Measurements from ENCODE around the gene GAK. TPM values are rescaled to one million over a fixed set of nuclear protein-coding genes. Genes with fewer than 3 reads are reported as not detected.
A peak's percentile ranks its signal among the peaks of the same experiment; 100 is the strongest.
"Not testable (repeated sequence)": the region's sequence is repeated elsewhere in the genome, so short reads cannot be mapped to it uniquely, and the experiment has no call there.

The GAK gene
- total RNA-seq, 1 donor from 2014 or later = 147 TPM

DNA sequence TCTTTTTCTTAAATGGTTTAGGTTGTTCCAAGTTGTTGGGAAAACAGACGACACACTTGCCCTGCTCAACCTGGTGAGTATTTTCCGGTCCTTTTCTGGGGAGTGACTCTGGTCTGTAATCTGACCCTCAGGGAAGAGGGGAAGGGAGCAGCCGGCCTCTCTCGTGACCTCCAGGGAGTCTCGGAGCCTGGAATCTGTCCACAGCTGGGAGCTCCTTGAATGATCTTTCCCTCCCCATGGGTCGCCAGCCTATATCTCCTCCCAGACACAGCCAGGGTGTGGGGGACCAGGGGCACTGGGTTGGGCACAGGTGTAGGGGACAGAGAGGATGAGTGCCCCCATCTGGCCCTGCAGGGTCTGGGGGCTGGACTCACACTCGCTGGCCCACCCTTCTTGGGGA, 19.1 kb upstream of the GAK start:
- H3K36me3 Mint-ChIP-seq (ENCODE audit: low read depth) = no peaks in the 10 kb centered on the region
- no peaks in the 10 kb centered on the region for H3K4me1 Mint-ChIP-seq
- H3K9me3 Mint-ChIP-seq = no peaks in the 10 kb centered on the region
- H3K27ac Mint-ChIP-seq = no peak overlapping the region
- no peaks in the 10 kb centered on the region for H3K27me3 Mint-ChIP-seq
- intact Hi-C loops (cut with micrococcal nuclease) = no loop called here
- no peak for DNase-seq
- H3K4me3 Mint-ChIP-seq = no peak overlapping the region

DNA sequence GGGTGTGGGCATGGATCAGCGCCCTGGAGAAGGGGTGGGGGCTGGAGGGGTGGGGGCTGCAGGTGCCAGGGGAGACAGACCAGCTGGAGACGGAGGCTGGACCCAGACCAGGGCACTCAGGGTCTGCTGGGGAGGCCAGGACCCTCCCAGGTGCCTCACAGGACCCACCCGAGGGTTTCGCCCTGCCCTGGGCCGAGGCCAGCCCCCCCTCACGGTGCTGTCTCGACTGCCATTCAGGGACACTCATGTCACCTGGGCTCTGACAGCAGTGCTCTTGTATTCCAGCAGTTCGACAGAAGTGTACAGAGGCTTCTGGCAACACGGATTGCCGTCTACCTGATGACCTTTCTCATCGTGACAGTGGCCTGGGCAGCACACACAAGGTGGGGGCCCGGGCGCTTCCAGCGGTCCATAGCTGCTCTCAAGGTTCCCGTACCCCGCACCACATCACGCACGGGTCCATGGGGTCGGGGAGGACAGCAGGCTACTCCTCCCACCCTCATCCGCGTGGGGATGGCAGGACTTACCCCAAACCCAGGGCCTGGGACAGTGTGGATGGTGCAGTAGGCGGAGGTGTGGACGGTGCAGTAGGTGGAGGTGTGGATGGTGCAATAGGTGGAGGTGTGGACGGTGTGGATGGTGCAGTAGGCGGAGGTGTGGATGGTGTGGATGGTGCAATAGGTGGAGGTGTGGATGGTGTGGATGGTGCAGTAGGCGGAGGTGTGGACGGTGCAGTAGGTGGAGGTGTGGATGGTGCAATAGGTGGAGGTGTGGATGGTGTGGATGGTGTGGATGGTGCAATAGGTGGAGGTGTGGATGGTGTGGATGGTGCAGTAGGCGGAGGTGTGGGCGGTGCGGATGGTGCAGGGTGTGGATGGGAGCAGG, 18.3 kb upstream of the GAK start:
- no peak for DNase-seq
- Mint-ChIP-seq H3K36me3 (ENCODE audit: low read depth) (no peaks in the 10 kb centered on the region), H3K4me3 (no peak overlapping the region), H3K27ac (no peak overlapping the region), H3K27me3 (no peaks in the 10 kb centered on the region), H3K4me1 (no peaks in the 10 kb centered on the region), H3K9me3 (no peaks in the 10 kb centered on the region)
- intact Hi-C loops (cut with micrococcal nuclease) = no loop called here

DNA sequence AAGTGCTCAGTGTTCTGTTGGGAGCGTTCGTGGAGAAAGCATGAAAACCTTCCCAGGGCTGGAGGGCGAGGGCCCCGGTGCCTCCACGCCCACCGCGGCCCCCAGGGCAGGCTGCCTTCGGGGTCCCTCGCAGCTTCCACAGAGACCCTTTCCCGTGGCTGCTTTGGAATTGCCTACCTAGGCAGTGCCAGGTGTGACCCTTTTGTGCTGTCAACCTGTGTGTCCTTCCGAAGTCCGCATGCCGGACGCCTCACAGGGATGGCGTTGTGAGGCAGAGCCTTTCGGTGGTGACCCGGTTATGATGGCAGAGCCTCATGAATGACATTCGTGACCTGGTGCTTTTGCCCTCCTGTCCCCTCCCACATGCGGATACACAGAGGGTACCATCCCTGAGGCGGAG, 17.5 kb upstream of the GAK start:
- DNase-seq = no peak
- no peaks in the 10 kb centered on the region for H3K27me3 Mint-ChIP-seq
- no peak overlapping the region for H3K4me3 Mint-ChIP-seq
- no peak overlapping the region for H3K27ac Mint-ChIP-seq
- H3K4me1 Mint-ChIP-seq = no peaks in the 10 kb centered on the region
- intact Hi-C loops (cut with micrococcal nuclease) = no loop called here
- no peaks in the 10 kb centered on the region for H3K9me3 Mint-ChIP-seq
- H3K36me3 Mint-ChIP-seq (ENCODE audit: low read depth) = no peaks in the 10 kb centered on the region

DNA sequence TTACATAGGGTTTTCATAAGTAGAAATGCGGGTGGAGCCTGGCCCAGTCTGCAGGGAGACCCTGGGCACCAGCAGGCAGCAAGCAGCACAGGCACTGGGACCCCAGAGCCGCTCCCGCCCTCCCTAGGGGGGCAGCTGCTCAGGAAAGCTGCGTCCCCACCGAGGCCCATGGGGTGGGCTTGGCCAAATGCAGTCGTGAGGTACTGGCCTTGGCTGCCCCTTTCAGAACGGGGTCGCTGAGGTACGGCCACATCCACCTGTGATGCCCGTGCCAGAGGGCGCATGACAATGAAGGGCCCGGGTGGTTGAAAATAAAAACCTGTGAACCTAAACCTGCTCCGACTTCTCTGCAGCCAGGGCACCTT, 16.8 kb upstream of the GAK start:
- H3K36me3 Mint-ChIP-seq (ENCODE audit: low read depth) = no peaks in the 10 kb centered on the region
- no peak for DNase-seq
- no peak overlapping the region for H3K27ac Mint-ChIP-seq
- no peaks in the 10 kb centered on the region for H3K27me3 Mint-ChIP-seq
- H3K4me3 Mint-ChIP-seq = no peak overlapping the region
- no peaks in the 10 kb centered on the region for H3K9me3 Mint-ChIP-seq
- H3K4me1 Mint-ChIP-seq = no peaks in the 10 kb centered on the region
- intact Hi-C loops (cut with micrococcal nuclease) = no loop called here

DNA sequence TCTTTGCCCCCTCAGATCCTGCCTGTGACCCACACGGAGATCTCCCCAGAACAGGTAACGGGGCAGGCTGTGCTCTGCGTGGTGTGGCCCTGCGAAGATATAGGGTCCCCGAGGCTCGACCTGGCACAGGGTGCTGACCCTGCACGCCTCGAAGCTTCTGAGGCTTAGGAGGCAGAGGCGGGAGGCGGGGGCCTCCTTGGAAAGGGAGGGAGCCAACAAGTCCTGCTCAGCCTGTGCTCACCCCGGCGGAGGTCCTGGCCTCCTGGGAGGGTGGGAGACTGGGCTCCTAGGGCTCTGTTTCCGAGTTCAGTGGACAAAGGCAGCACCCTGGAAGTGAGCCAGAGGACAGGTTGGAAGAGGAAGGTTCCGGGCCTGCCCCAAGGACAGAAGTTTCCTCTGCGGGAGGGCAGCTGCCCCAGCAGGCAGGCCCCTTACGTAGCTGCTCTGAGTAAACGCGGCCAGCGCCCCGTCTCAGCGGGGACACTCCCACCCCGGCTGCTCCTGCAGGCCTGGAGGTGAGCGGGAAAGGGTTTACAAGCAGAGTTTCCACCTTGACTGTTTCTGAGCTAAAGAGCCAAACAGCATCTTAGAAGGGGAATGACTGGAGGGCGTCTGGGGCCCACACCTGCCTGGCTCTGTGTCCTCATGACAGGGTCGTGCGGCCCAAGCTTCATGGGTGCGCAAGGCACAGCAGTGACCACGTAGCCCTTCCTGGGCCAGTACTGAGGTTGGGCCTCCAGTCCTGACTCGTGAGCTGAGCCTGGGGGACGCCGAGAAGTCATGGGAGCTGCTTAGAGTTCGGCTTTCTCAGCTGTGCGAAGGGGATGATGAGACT, 16.2 kb upstream of the GAK start:
- intact Hi-C loops (cut with micrococcal nuclease) = no loop called here
- no peak overlapping the region for H3K4me3 Mint-ChIP-seq
- no peak overlapping the region for H3K27ac Mint-ChIP-seq
- no peaks in the 10 kb centered on the region for H3K36me3 Mint-ChIP-seq (ENCODE audit: low read depth)
- H3K9me3 Mint-ChIP-seq = no peaks in the 10 kb centered on the region
- no peaks in the 10 kb centered on the region for H3K4me1 Mint-ChIP-seq
- no peak for DNase-seq
- no peaks in the 10 kb centered on the region for H3K27me3 Mint-ChIP-seq

DNA sequence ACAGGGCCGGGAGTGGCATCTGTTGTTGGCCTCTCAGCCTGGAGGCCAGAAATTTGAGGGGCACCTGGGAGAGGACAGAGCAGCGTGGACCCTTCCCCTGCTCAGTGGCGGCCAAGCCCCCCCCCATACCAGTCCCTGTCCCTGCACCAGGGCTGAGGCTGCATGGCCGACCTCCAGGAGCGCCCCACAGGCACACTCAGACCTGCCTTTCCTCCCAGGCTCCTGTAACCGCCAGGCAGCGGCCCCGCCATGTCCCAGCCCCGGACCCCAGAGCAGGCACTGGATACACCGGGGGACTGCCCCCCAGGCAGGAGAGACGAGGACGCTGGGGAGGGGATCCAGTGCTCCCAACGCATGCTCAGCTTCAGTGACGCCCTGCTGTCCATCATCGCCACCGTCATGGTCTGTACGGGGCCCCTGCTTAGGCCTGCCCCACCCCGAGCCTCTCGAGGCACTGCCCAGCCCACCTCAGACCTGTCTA, 15.4 kb upstream of the GAK start:
- intact Hi-C loops (cut with micrococcal nuclease) = no loop called here
- Mint-ChIP-seq H3K36me3 (ENCODE audit: low read depth) (no peaks in the 10 kb centered on the region), H3K9me3 (no peaks in the 10 kb centered on the region), H3K4me3 (no peak overlapping the region), H3K27me3 (no peaks in the 10 kb centered on the region), H3K27ac (no peak overlapping the region), H3K4me1 (no peaks in the 10 kb centered on the region)
- no peak for DNase-seq

DNA sequence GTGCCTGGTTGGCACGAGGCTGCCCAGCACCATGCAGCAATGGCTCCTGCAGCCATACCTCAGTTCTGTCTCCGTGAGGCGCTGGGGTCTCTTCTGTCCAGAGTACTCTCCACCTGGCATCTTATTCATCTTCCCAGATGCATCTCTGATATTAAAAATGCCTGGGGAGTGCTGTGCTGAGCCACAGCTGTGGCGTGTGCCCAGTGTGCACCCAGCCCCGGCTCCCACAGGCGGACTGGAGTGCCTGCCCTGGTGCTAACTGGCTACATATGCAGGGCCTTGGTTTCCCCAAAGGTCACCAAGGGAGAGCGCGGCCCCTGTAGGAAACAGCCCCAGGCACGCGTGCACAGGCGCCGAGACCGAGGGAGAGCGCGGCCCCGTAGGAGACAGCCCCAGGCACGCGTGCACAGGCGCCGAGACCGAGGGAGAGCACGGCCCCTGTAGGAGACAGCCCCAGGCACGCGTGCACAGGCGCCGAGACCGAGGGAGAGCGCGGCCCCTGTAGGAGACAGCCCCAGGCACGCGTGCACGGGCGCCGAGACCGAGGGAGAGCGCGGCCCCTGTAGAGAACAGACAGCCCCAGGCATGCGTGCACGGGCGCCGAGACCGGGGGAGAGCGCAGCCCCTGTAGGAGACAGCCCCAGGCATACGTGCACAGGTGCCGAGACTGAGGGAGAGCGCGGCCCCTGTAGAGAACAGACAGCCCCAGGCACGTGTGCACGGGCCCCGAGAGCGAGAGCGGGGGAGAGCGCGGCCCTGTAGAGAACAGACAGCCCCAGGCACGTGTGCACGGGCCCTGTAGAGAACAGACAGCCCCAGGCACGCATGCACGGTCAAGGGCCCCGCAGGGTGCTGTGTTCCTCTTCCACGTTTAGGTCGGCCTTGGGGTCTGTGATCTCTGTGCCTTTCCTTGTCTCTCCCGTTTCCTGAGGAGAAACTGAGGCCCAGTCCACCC, 14.7 kb upstream of the GAK start:
- no peaks in the 10 kb centered on the region for H3K9me3 Mint-ChIP-seq
- H3K4me1 Mint-ChIP-seq = no peaks in the 10 kb centered on the region
- no peaks in the 10 kb centered on the region for H3K36me3 Mint-ChIP-seq (ENCODE audit: low read depth)
- intact Hi-C loops (cut with micrococcal nuclease) = no loop called here
- H3K27ac Mint-ChIP-seq = no peak overlapping the region
- no peak for DNase-seq
- no peak overlapping the region for H3K4me3 Mint-ChIP-seq
- H3K27me3 Mint-ChIP-seq = no peaks in the 10 kb centered on the region

DNA sequence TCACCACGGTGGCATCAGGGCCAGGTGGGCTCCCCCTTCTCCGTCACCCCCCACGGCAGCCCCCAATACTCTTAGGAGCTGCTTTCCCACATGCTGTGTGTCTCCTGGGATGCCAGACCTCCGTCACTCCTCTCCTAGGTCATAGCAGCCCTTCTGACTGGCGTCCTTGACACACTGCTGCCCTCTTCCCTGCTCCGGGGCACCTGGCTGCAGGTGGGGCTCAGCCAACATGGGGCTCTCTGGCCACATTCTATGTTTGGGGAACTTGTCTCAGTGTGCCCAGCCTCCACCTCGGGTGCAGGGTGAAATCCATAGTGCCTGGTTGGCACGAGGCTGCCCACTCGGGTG, 14.0 kb upstream of the GAK start:
- no peak overlapping the region for H3K4me3 Mint-ChIP-seq
- DNase-seq = no peak
- no peaks in the 10 kb centered on the region for H3K4me1 Mint-ChIP-seq
- H3K27me3 Mint-ChIP-seq = no peaks in the 10 kb centered on the region
- no peaks in the 10 kb centered on the region for H3K36me3 Mint-ChIP-seq (ENCODE audit: low read depth)
- no peaks in the 10 kb centered on the region for H3K9me3 Mint-ChIP-seq
- intact Hi-C loops (cut with micrococcal nuclease) = no loop called here
- no peak overlapping the region for H3K27ac Mint-ChIP-seq

DNA sequence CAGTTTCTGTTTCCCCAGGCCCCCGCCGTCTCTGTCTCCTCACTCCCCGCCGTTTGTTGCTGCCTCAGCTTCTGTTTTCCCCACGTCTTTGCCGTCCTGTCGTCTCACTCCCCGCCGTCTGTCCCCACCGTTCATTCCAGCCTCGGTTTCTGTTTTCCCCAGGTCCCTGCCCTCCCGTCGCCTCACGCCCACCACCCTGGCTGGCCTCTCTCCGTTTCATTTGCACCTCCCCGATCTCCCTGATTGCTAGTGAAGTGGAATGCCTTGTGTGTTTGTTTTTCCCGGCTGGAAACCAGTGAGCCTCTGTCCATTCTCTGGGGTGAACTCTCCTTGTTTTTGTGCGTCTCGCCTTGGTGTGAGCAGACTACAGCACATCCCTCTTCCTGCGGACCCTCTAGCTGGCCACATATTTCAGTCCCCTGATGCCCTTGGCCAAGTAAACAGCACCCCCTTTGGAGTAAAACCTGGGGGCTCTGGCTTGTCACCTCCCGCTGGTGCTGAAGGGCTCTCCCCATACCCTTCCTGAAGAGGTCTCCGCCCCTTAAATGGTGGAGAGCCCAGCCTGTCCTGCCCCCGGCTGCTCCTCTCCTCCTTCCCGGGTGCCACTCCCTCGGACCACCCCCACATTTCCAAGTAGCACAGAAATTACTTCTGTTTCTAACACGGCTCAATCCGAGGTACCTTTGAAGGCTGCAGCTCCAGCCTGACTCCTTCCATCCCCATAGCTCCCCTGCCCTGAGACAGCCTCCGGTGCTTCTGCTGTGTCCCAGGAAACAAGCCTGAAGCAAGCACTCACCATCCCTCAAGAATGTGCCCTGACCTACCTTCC, 13.4 kb upstream of the GAK start:
- H3K27ac Mint-ChIP-seq = no peak overlapping the region
- H3K9me3 Mint-ChIP-seq = no peaks in the 10 kb centered on the region
- DNase-seq = no peak

DNA sequence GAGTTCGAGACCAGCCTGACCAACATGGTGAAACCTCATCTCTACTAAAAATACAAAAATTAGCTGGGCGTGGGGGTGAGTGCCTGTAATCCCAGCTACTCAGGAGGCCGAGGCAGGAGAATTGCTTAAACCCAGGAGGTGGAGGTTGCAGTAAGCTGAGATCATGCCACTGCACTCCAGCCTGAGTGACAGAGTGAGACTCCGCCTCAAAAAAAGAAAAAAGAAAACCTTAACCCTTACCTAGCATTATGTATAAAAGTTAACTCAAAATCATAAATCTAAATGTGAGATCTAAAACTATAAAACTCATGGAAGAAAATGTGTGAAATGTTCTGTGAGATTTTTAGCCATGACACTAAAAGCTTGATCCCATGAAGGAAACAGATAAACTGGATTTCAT, 7.4 kb upstream of the GAK start:
- H3K27me3 Mint-ChIP-seq; H3K4me1 Mint-ChIP-seq; DNase-seq; intact Hi-C loops (cut with micrococcal nuclease); H3K4me3 Mint-ChIP-seq; H3K9me3 Mint-ChIP-seq; H3K27ac Mint-ChIP-seq; H3K36me3 Mint-ChIP-seq (ENCODE audit: low read depth): not testable (repeated sequence)

More for the DNA sequence above, 13.4 kb upstream of the GAK start:
- H3K4me1 Mint-ChIP-seq = no peaks in the 10 kb centered on the region
- H3K27me3 Mint-ChIP-seq = no peaks in the 10 kb centered on the region
- no peak overlapping the region for H3K4me3 Mint-ChIP-seq
- H3K36me3 Mint-ChIP-seq (ENCODE audit: low read depth) = no peaks in the 10 kb centered on the region
- intact Hi-C loops (cut with micrococcal nuclease) = no loop called here

DNA sequence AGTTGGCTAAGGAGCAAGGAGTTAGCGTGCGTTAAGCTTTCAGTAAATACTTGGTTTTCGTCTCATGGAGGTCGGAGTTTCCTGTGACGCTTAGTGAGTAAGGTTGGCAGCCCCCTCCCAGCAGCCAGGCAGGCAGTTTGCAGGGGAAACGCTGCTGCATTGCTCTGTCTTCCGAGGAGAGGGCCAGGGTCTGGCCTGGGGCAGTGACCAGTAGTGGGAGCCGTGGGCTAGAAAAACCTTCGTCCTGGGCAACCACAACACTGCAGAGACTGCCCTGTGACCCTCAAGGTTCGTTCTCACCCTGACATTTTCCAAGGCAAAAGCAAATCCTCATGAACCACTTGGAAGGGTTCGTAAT, 576 bp upstream of the GAK start:
- DNase-seq = no peak
- H3K9me3 Mint-ChIP-seq = no peaks in the 10 kb centered on the region
- peak overlapping the region; percentile 99 for H3K4me3 Mint-ChIP-seq
- peaks cover 40% of the 10 kb centered on the region for H3K4me1 Mint-ChIP-seq
- H3K27ac Mint-ChIP-seq = peak overlapping the region; percentile 95
- intact Hi-C loops (cut with micrococcal nuclease) = loop anchor here (1.0 to 5.0 kb wide), 6 partner anchors 40 to 258 kb away; partner anchors contain the start of genes ATP5ME, FGFRL1, IDUA and MYL5
- H3K27me3 Mint-ChIP-seq = no peaks in the 10 kb centered on the region
- H3K36me3 Mint-ChIP-seq (ENCODE audit: low read depth) = no peaks in the 10 kb centered on the region

DNA sequence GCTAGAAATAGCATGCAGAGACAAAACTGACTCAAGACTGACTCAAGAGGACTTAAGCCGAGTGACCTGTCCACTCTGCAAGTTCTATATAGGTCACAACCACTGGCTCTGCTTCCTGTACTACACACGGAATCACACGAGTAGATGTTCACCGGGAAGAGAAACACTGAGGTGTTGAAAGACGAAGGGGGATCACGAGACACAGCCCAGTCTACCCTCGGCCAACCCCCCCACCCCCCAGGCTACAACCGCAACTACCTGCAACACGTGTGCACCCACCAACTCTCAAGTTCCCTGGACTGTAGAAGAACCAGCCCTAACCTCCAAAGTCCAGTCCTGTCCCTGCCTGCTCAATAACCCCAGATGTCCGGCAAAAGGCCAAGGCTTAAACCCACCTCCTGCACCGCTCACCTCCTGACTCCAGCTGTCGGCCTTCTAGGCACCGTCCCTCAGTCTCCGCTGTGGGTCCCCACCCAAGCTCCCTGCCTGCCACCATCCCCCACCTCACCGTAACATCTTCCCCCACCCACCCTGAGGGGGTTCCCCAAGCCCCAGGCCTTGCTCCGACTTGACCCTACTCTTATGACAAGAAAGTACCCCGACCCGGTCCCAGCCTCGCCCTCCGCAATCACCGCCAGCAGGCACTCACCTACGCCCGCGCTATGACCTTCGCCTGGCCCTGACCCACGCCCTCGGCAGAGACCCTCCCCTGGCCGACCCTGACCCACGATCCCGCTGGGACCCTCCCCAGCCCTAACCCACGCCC, 739 bp downstream of the GAK start:
- peak overlapping the region; percentile 95 for H3K27ac Mint-ChIP-seq
- DNase-seq = peak; percentile 73
- peaks cover 39% of the 10 kb centered on the region for H3K4me1 Mint-ChIP-seq
- no peaks in the 10 kb centered on the region for H3K9me3 Mint-ChIP-seq
- peak overlapping the region; percentile 99 for H3K4me3 Mint-ChIP-seq
- intact Hi-C loops (cut with micrococcal nuclease) = loop anchor here (2.0 to 5.0 kb wide), 2 partner anchors 15 to 149 kb away; no protein-coding TSS in a partner anchor
- H3K27me3 Mint-ChIP-seq = no peaks in the 10 kb centered on the region
- H3K36me3 Mint-ChIP-seq (ENCODE audit: low read depth) = no peaks in the 10 kb centered on the region
